A673 (cell line): ENCODE results near the gene FLNC. TPM values are rescaled to one million over a fixed set of nuclear protein-coding genes. Genes with fewer than 3 reads are reported as not detected.

ENCODE experiments used
- BruUV-seq: library from RNA; stranded (reverse); fragments of 400-500 nt; replicated peaks from 2 replicates; lab custom pipeline; 2021; lab: Mats Ljungman, UMichigan
- CTCF ChIA-PET: fragments of 300-600 bp; sonication (Branson Sonifier 250); formaldehyde crosslinking; loops from one replicate; lab custom pipeline; 2022; ENCODE audit warnings: antibody characterized with exemption; lab: Charles Lee
- POLR2A ChIA-PET: fragments of 300-600 bp; sonication (Branson Sonifier 250); formaldehyde crosslinking; loops from one replicate; lab custom pipeline; 2022; ENCODE audit warnings: antibody characterized with exemption; ENCODE audit not compliant: low non-redundant PET; lab: Charles Lee
- DNase-seq: peaks from one replicate; pipeline ENCODE4 v3.0.0-alpha.2; 2015; ENCODE audit warnings: low spot score
- H3K27ac ChIP-seq: fragments of 200-600 bp; sonication (generic); 2 replicates; pipeline ENCODE4 v1.5.1; 2016; ENCODE audit warnings: mixed run types, low read depth, mild to moderate bottlenecking, mixed read lengths, antibody characterized with exemption, low read length; ENCODE audit not compliant: poor library complexity, severe bottlenecking
- H3K27me3 ChIP-seq: fragments of 200-600 bp; sonication (generic); replicated peaks from 2 replicates; pipeline ENCODE4 v1.6.1; 2017; ENCODE audit warnings: mixed run types, low read depth, mild to moderate bottlenecking, mixed read lengths, antibody characterized with exemption, low read length; ENCODE audit not compliant: insufficient read depth, poor library complexity
- H3K36me3 ChIP-seq: fragments of 200-600 bp; sonication (generic); 2 replicates; pipeline ENCODE4 v1.6.1; 2016; ENCODE audit warnings: mixed run types, mild to moderate bottlenecking, mixed read lengths, antibody characterized with exemption, low read length; ENCODE audit not compliant: insufficient read depth, poor library complexity, severe bottlenecking
- H3K4me1 ChIP-seq: fragments of 200-600 bp; sonication (generic); 2 replicates; pipeline ENCODE4 v1.6.1; 2017; ENCODE audit warnings: mixed run types, mild to moderate bottlenecking, mixed read lengths, antibody characterized with exemption, low read length; ENCODE audit not compliant: insufficient read depth, poor library complexity, severe bottlenecking
- H3K4me3 ChIP-seq: fragments of 200-600 bp; sonication (generic); 2 replicates; pipeline ENCODE4 v1.5.1; 2016; ENCODE audit warnings: low read depth, mixed run types, mild to moderate bottlenecking, mixed read lengths, low read length; ENCODE audit not compliant: poor library complexity, severe bottlenecking
- H3K9me3 ChIP-seq: fragments of 200-600 bp; sonication (generic); 2 replicates; pipeline ENCODE4 v1.6.1; 2016; ENCODE audit warnings: mixed run types, low read depth, mild to moderate bottlenecking, mixed read lengths, antibody characterized with exemption, low read length; ENCODE audit not compliant: poor library complexity, severe bottlenecking
- EZH2 ChIP-seq: fragments of 200-600 bp; sonication (generic); IDR thresholded peaks from 2 replicates; pipeline ENCODE4 v1.6.1; 2017; ENCODE audit warnings: borderline replicate concordance, low read depth, mild to moderate bottlenecking, mixed read lengths, antibody characterized with exemption, low read length; ENCODE audit not compliant: poor library complexity, severe bottlenecking
- intact Hi-C: fragments of 100-400 bp; cut with micrococcal nuclease; formaldehyde crosslinking; loops from one replicate; pipeline ENCODE4 v1.10.0; 2022; ENCODE audit not compliant: unreplicated experiment
- total RNA-seq: library from RNA; stranded (reverse); gene quantifications from 2 replicates; pipeline ENCODE4 v1.2.3, GENCODE V29; 2021
- TF ChIP-seq, protein P1 (sequence below): fragments of 300-800, 200-600 bp; sonication (generic); conservative IDR thresholded peaks from 2 replicates; pipeline ENCODE4 v1.5.1; 2017; ENCODE audit warnings: low read depth, mild to moderate bottlenecking, antibody characterized with exemption, low read length, moderate library complexity, mixed read lengths

FLNC gene
- total RNA-seq, 1 experiment from 2014 or later: 6.5 TPM

DNA sequence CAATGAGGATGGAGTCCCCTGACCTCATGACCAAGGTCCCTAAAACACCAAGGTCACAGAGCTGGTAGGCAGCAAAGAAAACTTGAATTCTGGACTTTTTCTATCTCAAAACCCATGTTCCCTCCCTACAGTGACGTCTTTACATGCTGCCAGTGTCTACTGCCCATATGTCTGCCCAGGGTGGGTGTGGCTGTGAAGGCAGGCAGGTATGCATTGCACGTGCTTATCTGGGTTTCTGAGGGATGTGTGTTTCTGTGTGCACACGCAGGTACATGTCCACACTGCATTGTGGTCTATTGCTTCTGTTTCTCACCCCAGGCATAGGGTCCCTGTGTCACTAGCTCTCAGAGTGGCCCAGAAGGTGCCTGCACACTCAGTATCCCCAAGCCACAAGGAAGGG, 45.9 kb downstream of the FLNC start:
- ChIA-PET POLR2A (no interaction called here), CTCF (no interaction called here)
- intact Hi-C loops: no loop called here
- TF ChIP-seq EZH2: no peak
- TF ChIP-seq, protein P1, sequence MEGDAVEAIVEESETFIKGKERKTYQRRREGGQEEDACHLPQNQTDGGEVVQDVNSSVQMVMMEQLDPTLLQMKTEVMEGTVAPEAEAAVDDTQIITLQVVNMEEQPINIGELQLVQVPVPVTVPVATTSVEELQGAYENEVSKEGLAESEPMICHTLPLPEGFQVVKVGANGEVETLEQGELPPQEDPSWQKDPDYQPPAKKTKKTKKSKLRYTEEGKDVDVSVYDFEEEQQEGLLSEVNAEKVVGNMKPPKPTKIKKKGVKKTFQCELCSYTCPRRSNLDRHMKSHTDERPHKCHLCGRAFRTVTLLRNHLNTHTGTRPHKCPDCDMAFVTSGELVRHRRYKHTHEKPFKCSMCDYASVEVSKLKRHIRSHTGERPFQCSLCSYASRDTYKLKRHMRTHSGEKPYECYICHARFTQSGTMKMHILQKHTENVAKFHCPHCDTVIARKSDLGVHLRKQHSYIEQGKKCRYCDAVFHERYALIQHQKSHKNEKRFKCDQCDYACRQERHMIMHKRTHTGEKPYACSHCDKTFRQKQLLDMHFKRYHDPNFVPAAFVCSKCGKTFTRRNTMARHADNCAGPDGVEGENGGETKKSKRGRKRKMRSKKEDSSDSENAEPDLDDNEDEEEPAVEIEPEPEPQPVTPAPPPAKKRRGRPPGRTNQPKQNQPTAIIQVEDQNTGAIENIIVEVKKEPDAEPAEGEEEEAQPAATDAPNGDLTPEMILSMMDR: no peak
- Histone ChIP-seq H3K9me3 (no peaks in the 10 kb centered on the region), H3K4me3 (no peak overlapping the region), H3K4me1 (no peaks in the 10 kb centered on the region), H3K27me3 (no peaks in the 10 kb centered on the region), H3K36me3 (no peaks in the 10 kb centered on the region), H3K27ac (no peak overlapping the region)
- BruUV-seq: no TSS peak
- DNase-seq: no peak

DNA sequence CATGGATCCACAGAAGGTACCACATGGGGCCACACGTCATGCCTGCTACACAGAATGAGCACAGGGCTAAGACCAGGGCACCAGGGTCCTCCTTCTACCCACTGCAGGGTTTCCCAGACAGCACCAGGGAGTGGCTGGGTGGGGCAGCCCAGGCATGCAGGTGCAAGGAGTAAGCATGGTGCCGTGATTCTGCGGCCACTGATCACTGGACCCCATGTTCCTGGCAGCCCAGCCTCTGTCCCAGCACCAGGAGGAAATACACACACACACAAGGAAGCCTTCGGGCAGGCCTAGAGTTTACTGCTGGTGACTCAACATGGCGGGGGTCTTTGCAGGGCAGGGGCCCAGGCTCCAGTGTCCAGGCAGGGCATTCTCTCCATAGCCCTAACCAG, 46.4 kb downstream of the FLNC start:
- ChIA-PET POLR2A (no interaction called here), CTCF (no interaction called here)
- intact Hi-C loops: no loop called here
- Histone ChIP-seq H3K4me3 (no peak overlapping the region), H3K9me3 (no peaks in the 10 kb centered on the region), H3K36me3 (no peaks in the 10 kb centered on the region), H3K4me1 (no peaks in the 10 kb centered on the region), H3K27ac (no peak overlapping the region), H3K27me3 (no peaks in the 10 kb centered on the region)
- no TSS peak for BruUV-seq
- no peak for DNase-seq
- TF ChIP-seq, protein P1: no peak
- no peak for TF ChIP-seq EZH2

DNA sequence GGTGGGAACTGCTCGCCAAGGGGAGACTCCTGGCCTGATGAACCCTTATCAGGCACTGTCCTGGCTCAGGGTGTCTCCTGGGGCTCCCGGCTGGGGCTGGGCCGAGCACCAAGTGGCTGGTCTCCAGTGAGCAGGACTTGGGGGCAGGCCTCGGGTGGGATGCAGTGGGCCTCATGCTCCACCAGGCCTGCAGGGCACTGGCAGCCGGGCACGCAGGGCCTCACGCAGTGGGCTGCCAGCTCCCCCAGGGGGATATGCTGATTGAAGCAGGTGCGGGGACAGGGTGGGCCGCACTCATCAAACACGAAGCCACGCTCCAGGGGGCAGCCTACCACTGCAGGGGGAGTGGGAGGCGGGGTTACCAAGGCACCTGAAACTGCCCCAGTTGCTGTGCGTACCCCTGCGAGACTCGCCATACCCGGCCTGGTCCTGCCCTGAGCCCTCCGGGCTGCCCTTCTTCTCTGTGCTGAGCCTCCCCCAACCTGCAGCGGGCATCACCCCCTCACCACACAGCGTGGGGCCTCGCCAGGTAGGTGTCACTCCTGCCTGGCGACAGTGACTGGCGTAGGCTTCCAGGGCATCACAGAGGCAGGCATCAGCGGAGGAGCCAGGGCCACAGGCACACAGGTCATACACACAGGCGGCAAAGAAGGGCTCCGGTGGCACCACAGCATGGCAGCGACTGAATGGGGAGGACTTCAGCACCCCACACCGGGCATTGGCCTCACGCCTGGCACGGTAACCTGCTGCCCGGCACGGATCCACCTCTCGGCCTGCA, 47.0 kb downstream of the FLNC start:
- no TSS peak for BruUV-seq
- ChIA-PET CTCF (no interaction called here), POLR2A (no interaction called here)
- H3K36me3 ChIP-seq: no peaks in the 10 kb centered on the region
- DNase-seq: no peak
- H3K9me3 ChIP-seq: no peaks in the 10 kb centered on the region
- no peak overlapping the region for H3K4me3 ChIP-seq
- TF ChIP-seq EZH2: no peak
- TF ChIP-seq, protein P1: no peak
- no peaks in the 10 kb centered on the region for H3K27me3 ChIP-seq
- no peaks in the 10 kb centered on the region for H3K4me1 ChIP-seq
- intact Hi-C loops: no loop called here
- H3K27ac ChIP-seq: no peak overlapping the region
